Measurements from ENCODE around the gene NDUFAF8. TPM values are rescaled to one million over a fixed set of nuclear protein-coding genes. Genes with fewer than 3 reads are reported as not detected.
A peak's percentile ranks its signal among the peaks of the same experiment; 100 is the strongest.

The NDUFAF8 gene
- total RNA-seq, 3 donors from 2014 or later = 24.5 to 31.6 (median 31.2) TPM

GRCh38 chr17:81218459-81218858 lies 20.7 kb upstream of the NDUFAF8 start:
- peaks cover 3% of the 10 kb centered on the region for H3K36me3 ChIP-seq (ENCODE audit: low read depth)
- no peak for DNase-seq
- TF ChIP-seq CTCF (IDR thresholded peaks at IDR 0.05) = no peak
- H3K9me3 ChIP-seq = no peaks in the 10 kb centered on the region
- no peak for ATAC-seq
- intact Hi-C loops (cut with DNase I, micrococcal nuclease) = no loop called here
- peaks cover 13% of the 10 kb centered on the region for H3K4me1 ChIP-seq (ENCODE audit: low read depth)
- H3K4me3 ChIP-seq = no peak overlapping the region

- ATAC-seq = no peak
- no peak for TF ChIP-seq CTCF (IDR thresholded peaks at IDR 0.05)
- no peak for DNase-seq
- Histone ChIP-seq H3K4me1 (ENCODE audit: low read depth) (peaks cover 17% of the 10 kb centered on the region), H3K4me3 (no peak overlapping the region), H3K36me3 (ENCODE audit: low read depth) (peaks cover 3% of the 10 kb centered on the region), H3K9me3 (no peaks in the 10 kb centered on the region)
- intact Hi-C loops (cut with DNase I, micrococcal nuclease) = no loop called here
These were observed 20.1 kb upstream of the NDUFAF8 start for GRCh38 chr17:81218991-81219390.

- no peak for TF ChIP-seq CTCF (IDR thresholded peaks at IDR 0.05)
- no peaks in the 10 kb centered on the region for H3K9me3 ChIP-seq
- ATAC-seq (no peak), DNase-seq (no peak)
- intact Hi-C loops (cut with DNase I, micrococcal nuclease) = no loop called here
- no peak overlapping the region for H3K4me3 ChIP-seq
- H3K4me1 ChIP-seq (ENCODE audit: low read depth) = peaks cover 17% of the 10 kb centered on the region
- H3K36me3 ChIP-seq (ENCODE audit: low read depth) = peaks cover 3% of the 10 kb centered on the region
These were observed 19.5 kb upstream of the NDUFAF8 start for GRCh38 chr17:81219476-81220180.

- intact Hi-C loops (cut with DNase I, micrococcal nuclease) = no loop called here
- Histone ChIP-seq H3K4me1 (ENCODE audit: low read depth) (peaks cover 17% of the 10 kb centered on the region), H3K4me3 (no peak overlapping the region), H3K9me3 (no peaks in the 10 kb centered on the region), H3K36me3 (ENCODE audit: low read depth) (peaks cover 3% of the 10 kb centered on the region)
- ATAC-seq (no peak), DNase-seq (no peak)
- no peak for TF ChIP-seq CTCF (IDR thresholded peaks at IDR 0.05)
These were observed 17.7 kb upstream of the NDUFAF8 start for GRCh38 chr17:81221371-81221841.

GRCh38 chr17:81221842-81222619 lies 17.1 kb upstream of the NDUFAF8 start:
- Histone ChIP-seq H3K4me3 (peak overlapping the region; percentile 38), H3K9me3 (no peaks in the 10 kb centered on the region), H3K4me1 (ENCODE audit: low read depth) (peaks cover 17% of the 10 kb centered on the region), H3K36me3 (ENCODE audit: low read depth) (peaks cover 3% of the 10 kb centered on the region)
- ATAC-seq (no peak), DNase-seq (peak in 1 of 3 donors; percentile 25)
- TF ChIP-seq CTCF (IDR thresholded peaks at IDR 0.05) = no peak
- intact Hi-C loops (cut with DNase I, micrococcal nuclease) = no loop called here
